Measurements from ENCODE around the gene MEX3C. TPM values are rescaled to one million over a fixed set of nuclear protein-coding genes. Genes with fewer than 3 reads are reported as not detected.

The MEX3C gene
- polyA plus RNA-seq, 1 of the 3 experiments (the other 2 are of a cell fraction), result 25.1 TPM

DNA sequence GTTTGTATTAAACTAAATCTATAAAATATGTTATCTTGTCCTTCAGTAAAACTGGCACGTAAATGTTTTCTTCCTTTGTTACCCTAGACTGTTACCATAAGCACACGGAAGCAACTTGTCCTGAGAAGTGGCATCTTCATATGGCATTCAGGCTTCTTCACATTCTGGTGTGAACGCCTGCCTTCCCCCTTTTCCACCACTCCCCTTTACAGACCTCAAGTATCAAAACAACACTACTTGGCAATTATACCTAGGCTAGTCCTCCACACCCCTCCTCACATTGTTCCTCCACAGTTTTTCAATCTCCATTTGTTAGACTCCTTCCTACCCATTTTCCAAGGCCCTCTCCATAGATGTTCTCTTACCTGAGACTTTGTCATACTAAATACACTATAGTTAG is 2.9 kb downstream of the MEX3C start:
- H3K27ac ChIP-seq (ENCODE audit: low read depth in 2 of 2, low read length in 1 of 2), result peak overlapping the region; percentile 69 to 94
- POLR2A ChIA-PET, result no interaction called here
- no peak overlapping the region for H2AFZ ChIP-seq (ENCODE audit: low read depth)
- DNase-seq, result no peak
- H3K4me3 ChIP-seq (ENCODE audit: low read depth in 2 of 2, low read length in 1 of 2), result peak overlapping the region; percentile 76 to 98
- TF ChIP-seq, protein P1, sequence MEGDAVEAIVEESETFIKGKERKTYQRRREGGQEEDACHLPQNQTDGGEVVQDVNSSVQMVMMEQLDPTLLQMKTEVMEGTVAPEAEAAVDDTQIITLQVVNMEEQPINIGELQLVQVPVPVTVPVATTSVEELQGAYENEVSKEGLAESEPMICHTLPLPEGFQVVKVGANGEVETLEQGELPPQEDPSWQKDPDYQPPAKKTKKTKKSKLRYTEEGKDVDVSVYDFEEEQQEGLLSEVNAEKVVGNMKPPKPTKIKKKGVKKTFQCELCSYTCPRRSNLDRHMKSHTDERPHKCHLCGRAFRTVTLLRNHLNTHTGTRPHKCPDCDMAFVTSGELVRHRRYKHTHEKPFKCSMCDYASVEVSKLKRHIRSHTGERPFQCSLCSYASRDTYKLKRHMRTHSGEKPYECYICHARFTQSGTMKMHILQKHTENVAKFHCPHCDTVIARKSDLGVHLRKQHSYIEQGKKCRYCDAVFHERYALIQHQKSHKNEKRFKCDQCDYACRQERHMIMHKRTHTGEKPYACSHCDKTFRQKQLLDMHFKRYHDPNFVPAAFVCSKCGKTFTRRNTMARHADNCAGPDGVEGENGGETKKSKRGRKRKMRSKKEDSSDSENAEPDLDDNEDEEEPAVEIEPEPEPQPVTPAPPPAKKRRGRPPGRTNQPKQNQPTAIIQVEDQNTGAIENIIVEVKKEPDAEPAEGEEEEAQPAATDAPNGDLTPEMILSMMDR (IDR thresholded peaks at IDR 0.05), result no peak
- TF ChIP-seq EP300 (IDR thresholded peaks at IDR 0.05; ENCODE audit: borderline replicate concordance in 1 of 2, low read depth in 1 of 2, low read length in 1 of 2), result no peak
- TF ChIP-seq, protein P2, sequence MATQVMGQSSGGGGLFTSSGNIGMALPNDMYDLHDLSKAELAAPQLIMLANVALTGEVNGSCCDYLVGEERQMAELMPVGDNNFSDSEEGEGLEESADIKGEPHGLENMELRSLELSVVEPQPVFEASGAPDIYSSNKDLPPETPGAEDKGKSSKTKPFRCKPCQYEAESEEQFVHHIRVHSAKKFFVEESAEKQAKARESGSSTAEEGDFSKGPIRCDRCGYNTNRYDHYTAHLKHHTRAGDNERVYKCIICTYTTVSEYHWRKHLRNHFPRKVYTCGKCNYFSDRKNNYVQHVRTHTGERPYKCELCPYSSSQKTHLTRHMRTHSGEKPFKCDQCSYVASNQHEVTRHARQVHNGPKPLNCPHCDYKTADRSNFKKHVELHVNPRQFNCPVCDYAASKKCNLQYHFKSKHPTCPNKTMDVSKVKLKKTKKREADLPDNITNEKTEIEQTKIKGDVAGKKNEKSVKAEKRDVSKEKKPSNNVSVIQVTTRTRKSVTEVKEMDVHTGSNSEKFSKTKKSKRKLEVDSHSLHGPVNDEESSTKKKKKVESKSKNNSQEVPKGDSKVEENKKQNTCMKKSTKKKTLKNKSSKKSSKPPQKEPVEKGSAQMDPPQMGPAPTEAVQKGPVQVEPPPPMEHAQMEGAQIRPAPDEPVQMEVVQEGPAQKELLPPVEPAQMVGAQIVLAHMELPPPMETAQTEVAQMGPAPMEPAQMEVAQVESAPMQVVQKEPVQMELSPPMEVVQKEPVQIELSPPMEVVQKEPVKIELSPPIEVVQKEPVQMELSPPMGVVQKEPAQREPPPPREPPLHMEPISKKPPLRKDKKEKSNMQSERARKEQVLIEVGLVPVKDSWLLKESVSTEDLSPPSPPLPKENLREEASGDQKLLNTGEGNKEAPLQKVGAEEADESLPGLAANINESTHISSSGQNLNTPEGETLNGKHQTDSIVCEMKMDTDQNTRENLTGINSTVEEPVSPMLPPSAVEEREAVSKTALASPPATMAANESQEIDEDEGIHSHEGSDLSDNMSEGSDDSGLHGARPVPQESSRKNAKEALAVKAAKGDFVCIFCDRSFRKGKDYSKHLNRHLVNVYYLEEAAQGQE (IDR thresholded peaks at IDR 0.05; ENCODE audit: low read depth, low read length), result no peak
- TF ChIP-seq RAD21 (IDR thresholded peaks at IDR 0.05; ENCODE audit: low read length), result no peak
- TF ChIP-seq ELF1 (IDR thresholded peaks at IDR 0.05), result no peak
- no peak for TF ChIP-seq GABPA (IDR thresholded peaks at IDR 0.05; ENCODE audit: low read depth)
- TF ChIP-seq, protein P3, sequence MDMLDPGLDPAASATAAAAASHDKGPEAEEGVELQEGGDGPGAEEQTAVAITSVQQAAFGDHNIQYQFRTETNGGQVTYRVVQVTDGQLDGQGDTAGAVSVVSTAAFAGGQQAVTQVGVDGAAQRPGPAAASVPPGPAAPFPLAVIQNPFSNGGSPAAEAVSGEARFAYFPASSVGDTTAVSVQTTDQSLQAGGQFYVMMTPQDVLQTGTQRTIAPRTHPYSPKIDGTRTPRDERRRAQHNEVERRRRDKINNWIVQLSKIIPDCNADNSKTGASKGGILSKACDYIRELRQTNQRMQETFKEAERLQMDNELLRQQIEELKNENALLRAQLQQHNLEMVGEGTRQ (IDR thresholded peaks at IDR 0.05; ENCODE audit: borderline replicate concordance, low read depth, low read length), result no peak
- TF ChIP-seq JUND (IDR thresholded peaks at IDR 0.05), result no peak
- TF ChIP-seq RXRA (IDR thresholded peaks at IDR 0.05; ENCODE audit: borderline replicate concordance, low read depth), result no peak
- TF ChIP-seq SIN3A (IDR thresholded peaks at IDR 0.05; ENCODE audit: borderline replicate concordance, low read depth, low read length), result no peak
- no peak for TF ChIP-seq RCOR1 (IDR thresholded peaks at IDR 0.05; ENCODE audit: low read length)
- TF ChIP-seq CHD2 (IDR thresholded peaks at IDR 0.05; ENCODE audit: low read length, partially characterized antibody), result no peak
- TF ChIP-seq EZH2phosphoT487 (IDR thresholded peaks at IDR 0.05; ENCODE audit: borderline replicate concordance, low read depth), result no peak
- peak overlapping the region; percentile 91 for H3K9ac ChIP-seq
- no peaks in the 10 kb centered on the region for H3K9me2 ChIP-seq
- H3K9me3 ChIP-seq, result no peaks in the 10 kb centered on the region
- peak overlapping the region; percentile 80 for H3K4me2 ChIP-seq
- 12% methylated on average over 3 of the region's 3 CpGs for WGBS (ENCODE audit: low lambda C conversion rate)
- H3K79me2 ChIP-seq (ENCODE audit: insufficient read depth), result peaks cover 72% of the 10 kb centered on the region
- peaks cover 58% of the 10 kb centered on the region for H4K20me1 ChIP-seq (ENCODE audit: insufficient read depth)
- H3K36me3 ChIP-seq (replicated peaks in 1 of 2; ENCODE audit: control insufficient read depth in 1 of 2, insufficient read depth in 2 of 2, low read length in 1 of 2), result peaks cover 16 to 17% of the 10 kb centered on the region in 2 experiments
- H3K27me3 ChIP-seq (ENCODE audit: insufficient read depth), result no peaks in the 10 kb centered on the region
- H3K4me1 ChIP-seq (ENCODE audit: control insufficient read depth in 1 of 2, insufficient read depth in 2 of 2, low read depth in 1 of 2, low read length in 1 of 2), result peaks cover 16 to 34% of the 10 kb centered on the region in 2 experiments; a peak in 3 of 4 replicates
- peaks cover 16% of the 10 kb centered on the region for H3F3A ChIP-seq (replicated peaks; ENCODE audit: insufficient read depth)
- CTCF ChIA-PET, result interaction anchor here (1.7 to 2.8 kb wide), 2 partner anchors 84 to 426 kb away, joined by 5 to 13 read pairs; no protein-coding TSS in a partner anchor
